HEK293T (cell line): ENCODE measurements around the gene SUSD1.

Experiments
- CTCF ChIA-PET: fragments of 350-600 bp; formaldehyde crosslinking; extraction: SDS; loops from one replicate; lab custom pipeline; 2021; ENCODE audit warnings: antibody characterized with exemption, inconsistent platforms; lab: Yijun Ruan, JAX
- POLR2A ChIA-PET: fragments of 350-600 bp; formaldehyde crosslinking; extraction: SDS; loops from one replicate; lab custom pipeline; 2020; ENCODE audit warnings: antibody characterized with exemption, inconsistent platforms; lab: Yijun Ruan, JAX
- DNase-seq: peaks from one replicate; pipeline ENCODE4 v3.0.0; 2012; ENCODE audit warnings: mixed read lengths; ENCODE audit errors: extremely low spot score
- ARNT ChIP-seq: fragments of 450-650 bp; IDR thresholded peaks from 2 replicates; pipeline ENCODE4 v1.6.1; 2017; ENCODE audit warnings: mild to moderate bottlenecking
- BHLHE40 ChIP-seq: fragments of 450-650 bp; IDR thresholded peaks from 2 replicates; pipeline ENCODE4 v1.6.1; 2016; ENCODE audit warnings: mild to moderate bottlenecking, moderate library complexity, borderline replicate concordance
- CTBP1 ChIP-seq: fragments of 450-650 bp; IDR thresholded peaks from 2 replicates; pipeline ENCODE4 v1.6.1; 2016; ENCODE audit warnings: borderline replicate concordance
- ELF4 ChIP-seq: fragments of 450-650 bp; IDR thresholded peaks from 2 replicates; pipeline ENCODE4 v1.6.1; 2017; ENCODE audit warnings: antibody characterized with exemption
- FOXA1 ChIP-seq: fragments of 450-650 bp; IDR thresholded peaks from 2 replicates; pipeline ENCODE4 v1.6.1; 2016; ENCODE audit warnings: mild to moderate bottlenecking
- FOXK2 ChIP-seq: fragments of 450-650 bp; IDR thresholded peaks from 2 replicates; pipeline ENCODE4 v1.6.1; 2016; ENCODE audit warnings: mild to moderate bottlenecking
- FOXM1 ChIP-seq: fragments of 450-650 bp; IDR thresholded peaks from 2 replicates; pipeline ENCODE4 v1.6.1; 2017; ENCODE audit warnings: mild to moderate bottlenecking, borderline replicate concordance
- HDGF ChIP-seq: fragments of 450-650 bp; IDR thresholded peaks from 2 replicates; pipeline ENCODE4 v1.6.1; 2017; ENCODE audit warnings: antibody characterized with exemption, borderline replicate concordance
- L3MBTL2 ChIP-seq: fragments of 450-650 bp; conservative IDR thresholded peaks from 2 replicates; pipeline ENCODE4 v1.6.1; 2016; ENCODE audit warnings: mild to moderate bottlenecking
- LEF1 ChIP-seq: fragments of 450-650 bp; IDR thresholded peaks from 2 replicates; pipeline ENCODE4 v1.6.1; 2017; ENCODE audit warnings: mild to moderate bottlenecking, borderline replicate concordance
- NFRKB ChIP-seq: fragments of 450-650 bp; IDR thresholded peaks from 2 replicates; pipeline ENCODE4 v1.6.1; 2016; ENCODE audit warnings: mild to moderate bottlenecking, moderate library complexity
- SP1 ChIP-seq: fragments of 450-650 bp; IDR thresholded peaks from 2 replicates; pipeline ENCODE4 v1.6.1; 2017
- SUZ12 ChIP-seq: fragments of 450-650 bp; IDR thresholded peaks from 2 replicates; pipeline ENCODE4 v1.6.1; 2016; ENCODE audit warnings: mild to moderate bottlenecking
- TARDBP ChIP-seq: fragments of 450-650 bp; IDR thresholded peaks from 2 replicates; pipeline ENCODE4 v1.6.1; 2016
- ZNF384 ChIP-seq: fragments of 450-650 bp; IDR thresholded peaks from 2 replicates; pipeline ENCODE4 v1.6.1; 2016
- TF ChIP-seq, protein P1 (sequence below): fragments of 450-650 bp; IDR thresholded peaks from 2 replicates; pipeline ENCODE4 v1.6.1; 2016

The SUSD1 gene

DNA sequence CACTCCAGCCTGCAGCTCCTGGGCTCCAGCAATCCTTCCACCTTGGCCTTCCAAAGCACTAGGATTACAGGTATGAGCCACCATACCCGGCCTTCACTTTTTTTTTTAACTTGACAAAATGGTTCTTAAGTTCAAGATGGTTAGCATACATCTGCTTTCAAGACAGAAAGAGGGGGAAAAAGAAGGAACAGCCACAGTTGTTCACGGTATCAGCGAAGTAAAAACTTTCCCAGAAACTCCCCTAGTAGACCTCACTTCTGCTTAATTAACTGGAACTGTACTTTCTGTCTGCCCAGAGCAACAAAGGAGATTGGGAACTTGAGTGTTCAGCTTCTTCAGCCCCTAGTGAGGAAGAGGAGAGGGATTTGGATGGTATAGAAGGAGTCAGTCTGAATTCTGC lies 161.8 kb downstream of the SUSD1 start:
- DNase-seq = no peak
- ChIA-PET POLR2A (no interaction called here), CTCF (interaction anchor here (0.6 kb wide), 1 partner anchor 10 kb away, joined by 3 read pairs; no protein-coding TSS in a partner anchor)
- no peak for TF ChIP-seq HDGF
- no peak for TF ChIP-seq LEF1
- no peak for TF ChIP-seq ARNT
- TF ChIP-seq L3MBTL2 = no peak
- TF ChIP-seq, protein P1, sequence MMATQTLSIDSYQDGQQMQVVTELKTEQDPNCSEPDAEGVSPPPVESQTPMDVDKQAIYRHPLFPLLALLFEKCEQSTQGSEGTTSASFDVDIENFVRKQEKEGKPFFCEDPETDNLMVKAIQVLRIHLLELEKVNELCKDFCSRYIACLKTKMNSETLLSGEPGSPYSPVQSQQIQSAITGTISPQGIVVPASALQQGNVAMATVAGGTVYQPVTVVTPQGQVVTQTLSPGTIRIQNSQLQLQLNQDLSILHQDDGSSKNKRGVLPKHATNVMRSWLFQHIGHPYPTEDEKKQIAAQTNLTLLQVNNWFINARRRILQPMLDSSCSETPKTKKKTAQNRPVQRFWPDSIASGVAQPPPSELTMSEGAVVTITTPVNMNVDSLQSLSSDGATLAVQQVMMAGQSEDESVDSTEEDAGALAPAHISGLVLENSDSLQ = no peak
- no peak for TF ChIP-seq BHLHE40

DNA sequence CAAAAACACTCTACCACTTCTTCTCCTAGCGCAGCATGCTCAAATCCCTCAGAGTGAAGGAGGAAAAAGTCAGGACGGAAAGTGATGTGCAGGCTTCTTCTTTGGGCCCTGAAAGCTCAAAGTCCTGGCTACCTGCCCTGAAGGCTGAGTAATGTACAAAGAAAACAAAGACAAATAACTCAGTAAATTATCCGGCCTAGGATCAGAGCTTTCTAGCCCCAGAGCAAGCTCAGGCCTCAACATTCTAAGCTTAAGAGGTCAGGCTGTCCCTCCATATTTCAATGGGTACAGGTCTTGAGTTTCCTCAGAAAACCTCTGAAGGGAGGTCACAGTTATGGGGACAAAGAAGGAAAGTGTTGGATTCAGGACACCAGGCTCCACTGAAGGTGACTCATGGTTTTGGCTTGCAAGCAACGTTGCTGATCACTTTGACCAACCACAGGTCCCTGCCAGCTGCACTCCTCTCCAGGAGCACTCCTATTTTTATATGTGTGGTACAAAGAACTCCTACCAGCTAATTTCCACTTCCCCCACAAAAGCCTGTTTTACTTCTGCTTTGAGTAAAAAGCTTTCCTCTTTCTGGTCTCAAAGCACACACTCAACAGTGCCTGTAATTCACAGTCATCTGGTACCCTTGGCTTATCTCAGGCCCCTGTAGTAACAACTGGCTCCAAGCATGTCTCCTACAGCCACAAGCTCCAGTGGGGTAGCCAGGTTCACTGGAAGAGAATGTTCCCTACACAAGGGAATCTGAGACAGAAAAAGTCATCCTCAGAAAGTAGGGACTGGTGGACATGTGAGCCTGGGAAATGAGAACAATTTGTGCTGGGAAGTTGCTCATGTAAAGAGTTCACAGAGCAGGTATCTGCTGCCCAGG lies 162.8 kb downstream of the SUSD1 start:
- CTCF ChIA-PET = interaction anchor here (0.6 kb wide), 1 partner anchor 11 kb away, joined by 3 read pairs; no protein-coding TSS in a partner anchor
- POLR2A ChIA-PET = interaction anchor here (0.9 to 1.1 kb wide), 2 partner anchors 10 to 116 kb away, joined by 3 to 4 read pairs; partner anchors contain the start of gene UGCG
- no peak for DNase-seq
- TF ChIP-seq NFRKB (no peak), TARDBP (no peak), BHLHE40 (no peak)

DNA sequence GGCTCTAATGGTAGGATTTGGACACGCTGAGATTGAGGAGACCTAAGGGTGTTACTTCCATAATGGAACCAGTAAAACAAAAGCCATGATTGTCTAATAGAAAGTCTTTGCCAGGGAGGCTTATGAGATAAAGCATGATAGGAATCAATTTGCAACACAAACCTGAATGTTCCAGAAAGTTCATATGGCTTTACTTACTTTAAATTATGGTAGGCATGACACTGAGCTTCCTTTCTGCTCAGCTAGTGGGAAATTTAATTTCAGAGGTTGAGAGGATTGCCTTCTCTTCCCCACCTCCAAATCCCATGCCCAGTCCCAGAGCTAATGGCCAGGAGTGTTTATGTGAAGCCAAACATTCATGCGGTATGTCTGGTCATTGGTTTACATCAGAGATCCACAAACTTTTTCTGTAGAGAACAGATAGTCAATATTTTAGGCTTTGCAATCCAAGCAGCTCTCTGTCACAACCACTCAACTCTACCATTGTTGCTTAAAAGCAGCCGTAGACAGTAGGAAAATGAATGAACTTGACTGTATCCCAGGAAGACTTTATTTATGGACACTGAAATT lies 164.0 kb downstream of the SUSD1 start:
- DNase-seq = no peak
- no peak for TF ChIP-seq ARNT
- TF ChIP-seq ELF4 = no peak
- TF ChIP-seq TARDBP = no peak
- no peak for TF ChIP-seq BHLHE40
- no peak for TF ChIP-seq FOXK2
- ChIA-PET CTCF (no interaction called here), POLR2A (no interaction called here)

DNA sequence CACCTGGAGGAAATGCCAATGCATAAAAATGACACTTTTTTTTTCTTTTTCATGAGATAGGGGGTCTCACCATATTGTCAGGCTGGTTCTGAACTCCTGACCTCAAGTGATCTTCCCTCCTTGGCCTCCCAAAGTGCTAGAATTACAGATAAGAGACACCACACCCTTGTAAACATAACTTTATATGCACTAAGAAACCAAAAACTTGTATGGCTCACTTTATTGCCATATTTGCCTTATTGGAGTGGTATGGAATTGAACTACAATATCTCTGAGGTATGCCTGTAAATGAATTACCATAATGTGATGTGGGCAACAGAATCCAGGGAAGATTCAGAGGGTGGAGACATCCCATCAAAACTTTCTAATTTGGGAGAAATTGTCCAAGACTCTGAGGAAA lies 164.6 kb downstream of the SUSD1 start:
- DNase-seq = no peak
- no peak for TF ChIP-seq LEF1
- TF ChIP-seq ELF4 = no peak
- no peak for TF ChIP-seq SP1
- TF ChIP-seq NFRKB = no peak
- no peak for TF ChIP-seq ZNF384
- TF ChIP-seq CTBP1 = no peak
- no peak for TF ChIP-seq HDGF
- TF ChIP-seq BHLHE40 = no peak
- no peak for TF ChIP-seq ARNT
- no peak for TF ChIP-seq SUZ12
- no peak for TF ChIP-seq FOXK2
- no peak for TF ChIP-seq L3MBTL2
- ChIA-PET POLR2A (no interaction called here), CTCF (no interaction called here)

DNA sequence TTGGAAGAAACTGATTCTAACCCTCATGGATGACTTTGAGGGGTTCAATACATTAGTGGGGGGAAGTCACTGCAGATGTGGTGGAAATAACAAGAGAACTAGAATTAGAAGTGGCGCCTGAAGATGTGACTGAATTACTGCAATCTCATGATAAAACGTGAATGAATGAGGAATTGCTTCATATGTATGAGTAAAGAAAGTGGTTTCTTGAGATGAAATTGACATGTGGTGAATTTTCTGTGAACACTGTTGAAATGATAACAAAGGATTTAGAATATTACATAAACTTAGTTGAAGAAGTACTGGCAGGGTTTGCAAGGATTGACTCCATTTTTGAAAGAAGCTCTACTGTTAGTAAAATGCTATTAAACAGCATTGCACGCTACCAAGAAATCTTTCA lies 165.4 kb downstream of the SUSD1 start:
- no peak for TF ChIP-seq FOXA1
- TF ChIP-seq, protein P1 = no peak
- no peak for TF ChIP-seq SP1
- TF ChIP-seq ARNT = no peak
- TF ChIP-seq BHLHE40 = no peak
- TF ChIP-seq ZNF384 = no peak
- POLR2A ChIA-PET = no interaction called here
- no peak for DNase-seq
- CTCF ChIA-PET = no interaction called here

DNA sequence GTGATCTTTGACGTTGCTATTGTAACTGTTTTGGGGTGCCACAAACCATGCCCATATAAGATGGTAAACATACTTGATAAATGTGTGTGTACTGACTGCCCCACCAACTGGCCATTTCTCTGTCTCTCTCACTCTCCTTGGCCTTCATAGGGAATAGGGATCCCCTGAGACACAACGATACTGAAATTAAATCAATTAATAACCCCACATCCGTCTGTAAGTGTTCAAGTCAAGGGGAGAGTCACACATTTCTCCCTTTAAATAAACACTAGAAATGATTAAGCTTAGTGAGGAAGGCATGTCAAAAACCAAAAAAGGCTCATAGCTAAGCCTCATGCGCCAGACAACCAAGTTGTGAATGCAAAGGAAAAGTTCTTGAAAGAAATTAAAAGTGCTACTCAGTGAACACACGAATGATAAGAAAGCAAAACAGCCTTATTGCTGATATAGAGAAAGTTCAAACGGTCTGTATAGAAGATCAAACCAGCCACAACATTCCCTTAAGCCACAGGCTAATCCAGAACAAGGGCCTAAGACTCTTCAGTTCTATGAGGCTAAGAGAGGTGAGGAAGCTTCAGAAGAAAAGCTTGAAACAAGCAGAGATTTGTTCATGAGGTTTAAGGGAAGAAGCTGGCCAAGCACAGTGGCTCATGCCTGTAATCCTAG lies 167.4 kb downstream of the SUSD1 start:
- ChIA-PET POLR2A (no interaction called here), CTCF (interaction anchor here (0.6 kb wide), 1 partner anchor 98 kb away, joined by 3 read pairs; no protein-coding TSS in a partner anchor)
- no peak for DNase-seq
- TF ChIP-seq SUZ12 = no peak

DNA sequence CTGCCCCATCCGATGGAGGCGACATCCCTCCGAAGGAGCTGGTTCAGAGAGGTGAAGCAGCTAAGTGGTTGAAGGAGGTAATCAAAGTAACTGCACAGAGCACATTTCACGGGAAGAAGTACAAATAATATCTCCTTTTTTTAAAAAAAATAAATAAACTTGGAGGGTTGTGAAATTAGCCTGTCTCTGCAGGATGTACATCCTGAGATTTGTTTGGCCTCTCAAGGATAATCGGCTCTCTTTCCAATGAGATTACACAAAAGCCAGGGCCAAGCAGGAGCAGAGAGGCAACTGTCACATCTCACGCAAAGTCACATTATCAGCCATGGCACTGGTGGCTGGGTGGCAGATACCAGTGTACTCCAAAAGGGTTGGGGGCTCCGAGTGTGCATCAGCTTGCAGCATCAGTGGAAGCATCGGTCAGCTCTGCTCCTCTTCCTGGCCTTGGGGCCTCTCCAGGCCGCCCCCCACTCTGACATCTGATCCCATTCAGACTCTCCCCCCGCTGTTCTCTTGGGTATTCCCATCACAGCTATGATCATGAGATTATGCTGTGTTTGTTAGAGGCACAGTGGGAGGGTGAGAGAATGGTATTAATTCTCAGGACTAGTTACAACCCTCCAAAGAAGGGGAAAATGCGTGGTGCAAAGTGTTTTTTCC lies 168.6 kb downstream of the SUSD1 start:
- TF ChIP-seq HDGF = no peak
- no peak for TF ChIP-seq ELF4
- TF ChIP-seq ARNT = no peak
- TF ChIP-seq, protein P1 = no peak
- TF ChIP-seq FOXM1 = no peak
- TF ChIP-seq LEF1 = no peak
- TF ChIP-seq SUZ12 = no peak
- no peak for TF ChIP-seq TARDBP
- TF ChIP-seq CTBP1 = no peak
- TF ChIP-seq L3MBTL2 = no peak
- TF ChIP-seq NFRKB = no peak
- TF ChIP-seq BHLHE40 = no peak
- TF ChIP-seq SP1 = no peak
- DNase-seq = no peak
- CTCF ChIA-PET = interaction anchor here (0.5 kb wide), 1 partner anchor 68 kb away, joined by 6 read pairs; no protein-coding TSS in a partner anchor
- POLR2A ChIA-PET = no interaction called here
